CD8-positive, alpha-beta memory T cell (primary cell): ENCODE measurements around the gene MEIG1. TPM values are rescaled to one million over a fixed set of nuclear protein-coding genes. Genes with fewer than 3 reads are reported as not detected.
"Not testable (repeated sequence)": the region's sequence is repeated elsewhere in the genome, so short reads cannot be mapped to it uniquely, and the experiment has no call there.

Experiments used
- CTCF ChIA-PET: fragments of 350-600 bp; sonication (Branson Sonifier 250); formaldehyde crosslinking; loops from one replicate; lab custom pipeline; 2021; ENCODE audit warnings: antibody characterized with exemption; lab: Charles Lee
- POLR2A ChIA-PET: fragments of 350-600 bp; sonication (Branson Sonifier 250); formaldehyde crosslinking; loops from one replicate; lab custom pipeline; 2021; ENCODE audit warnings: antibody characterized with exemption; lab: Charles Lee
- DNase-seq, 5 donors: peaks; one replicate each; pipeline versions ENCODE4 v3.0.0 to v3.0.0-alpha.2; 2020 to 2022; ENCODE audit warnings: mixed read lengths in 1 of 5
- H3K27ac ChIP-seq: one replicate; pipeline ENCODE4 v1.7.0; 2013; ENCODE audit warnings: low read depth, mild to moderate bottlenecking, low read length, moderate library complexity
- H3K27me3 ChIP-seq: 2 replicates; pipeline ENCODE4 v1.7.0; 2013; ENCODE audit warnings: low read length, mild to moderate bottlenecking; ENCODE audit not compliant: insufficient read depth, poor library complexity, severe bottlenecking
- H3K36me3 ChIP-seq: 2 replicates; pipeline ENCODE4 v1.7.0; 2013; ENCODE audit warnings: mild to moderate bottlenecking, low read length, moderate library complexity; ENCODE audit not compliant: insufficient read depth
- H3K4me1 ChIP-seq: 2 replicates; pipeline ENCODE4 v1.7.0; 2013; ENCODE audit warnings: mild to moderate bottlenecking, low read length, moderate library complexity; ENCODE audit not compliant: insufficient read depth
- H3K4me3 ChIP-seq: 2 replicates; pipeline ENCODE4 v1.7.0; 2013; ENCODE audit warnings: mild to moderate bottlenecking, low read length
- H3K9me3 ChIP-seq: 2 replicates; pipeline ENCODE4 v1.7.0; 2013; ENCODE audit warnings: mild to moderate bottlenecking, low read length
- H3K27ac Mint-ChIP-seq, 8 donors: one replicate each; pipeline ENCODE4 v1.8.0; 2020 to 2021; ENCODE audit warnings: mixed read lengths in 8 of 8, mild to moderate bottlenecking in 6 of 8, inconsistent platforms in 3 of 8, moderate library complexity in 3 of 8
- H3K27me3 Mint-ChIP-seq, 2 donors: one replicate each; pipeline ENCODE4 v1.8.0; 2020 to 2021; ENCODE audit warnings: mixed read lengths in 2 of 2, mild to moderate bottlenecking in 1 of 2, moderate library complexity in 1 of 2
- H3K36me3 Mint-ChIP-seq, 3 donors: one replicate each; pipeline ENCODE4 v1.8.0; 2020 to 2021; ENCODE audit warnings: mixed read lengths in 3 of 3, inconsistent platforms in 1 of 3, mild to moderate bottlenecking in 1 of 3
- H3K4me1 Mint-ChIP-seq, 3 donors: one replicate each; pipeline ENCODE4 v1.8.0; 2020 to 2021; ENCODE audit warnings: mixed read lengths in 3 of 3, inconsistent platforms in 1 of 3, mild to moderate bottlenecking in 1 of 3
- H3K4me3 Mint-ChIP-seq, 7 donors: one replicate each; pipeline ENCODE4 v1.8.0; 2020 to 2021; ENCODE audit warnings: mixed read lengths in 7 of 7, mild to moderate bottlenecking in 6 of 7, moderate library complexity in 4 of 7, inconsistent platforms in 2 of 7
- H3K9me3 Mint-ChIP-seq, 5 donors: one replicate each; pipeline ENCODE4 v1.8.0; 2020 to 2022; ENCODE audit warnings: mixed read lengths in 5 of 5, mild to moderate bottlenecking in 3 of 5, moderate library complexity in 2 of 5, inconsistent platforms in 1 of 5
- polyA plus RNA-seq: library from polyadenylated mRNA; unstranded; fragments of 300-500 nt; fragmentation: Illumina TruSeq; gene quantifications from one replicate; pipeline ENCODE4 v1.2.3, GENCODE V29; 2021
- total RNA-seq, 2 experiments: library from RNA; stranded (reverse); gene quantifications; one replicate each; pipeline ENCODE4 v1.2.3, GENCODE V29; 2021

Gene MEIG1
- total and polyA plus RNA-seq, 3 experiments from 2014 or later: 0.67 to 1.2 (median 0.91) TPM

GRCh38 chr10:14967897-14968296, 8.7 kb downstream of the MEIG1 start:
- DNase-seq: no peak
- Histone ChIP-seq H3K4me3 (no peak overlapping the region), H3K4me1 (no peaks in the 10 kb centered on the region), H3K27ac (no peak overlapping the region), H3K9me3 (no peaks in the 10 kb centered on the region), H3K27me3 (no peaks in the 10 kb centered on the region), H3K36me3 (no peaks in the 10 kb centered on the region)
- H3K36me3 Mint-ChIP-seq: no peaks in the 10 kb centered on the region
- H3K4me3 Mint-ChIP-seq: no peak overlapping the region
- H3K27me3 Mint-ChIP-seq: peaks cover 0 to 3% of the 10 kb centered on the region in 2 donors
- peak overlapping the region in 1 of 8 donors; percentile 71 for H3K27ac Mint-ChIP-seq
- ChIA-PET CTCF (no interaction called here), POLR2A (no interaction called here)
- H3K4me1 Mint-ChIP-seq: peaks cover 0 to 8% (median 0%) of the 10 kb centered on the region in 3 donors
- no peaks in the 10 kb centered on the region for H3K9me3 Mint-ChIP-seq

- ChIA-PET POLR2A (interaction anchor here (0.7 kb wide), 1 partner anchor 1603 kb away, joined by 3 read pairs; no protein-coding TSS in a partner anchor), CTCF (interaction anchor here (0.6 to 1.3 kb wide), 9 partner anchors 9 to 780 kb away, joined by 3 to 6 read pairs (median 3); no protein-coding TSS in a partner anchor)
- Histone ChIP-seq H3K4me1 (no peaks in the 10 kb centered on the region), H3K27me3 (no peaks in the 10 kb centered on the region), H3K27ac (no peak overlapping the region), H3K9me3 (no peaks in the 10 kb centered on the region), H3K4me3 (no peak overlapping the region), H3K36me3 (no peaks in the 10 kb centered on the region)
- peak; percentile 15 to 55 (median 22) for DNase-seq
- no peak overlapping the region for H3K27ac Mint-ChIP-seq
- H3K36me3 Mint-ChIP-seq: no peaks in the 10 kb centered on the region
- peaks cover 3 to 11% (median 4%) of the 10 kb centered on the region in 3 donors for H3K4me1 Mint-ChIP-seq
- peaks cover 7 to 28% of the 10 kb centered on the region in 2 donors for H3K27me3 Mint-ChIP-seq
- no peaks in the 10 kb centered on the region for H3K9me3 Mint-ChIP-seq
- no peak overlapping the region for H3K4me3 Mint-ChIP-seq
Observed at GRCh38 chr10:14971867-14972448, 12.8 kb downstream of the MEIG1 start.

- H3K4me3 Mint-ChIP-seq, H3K36me3 ChIP-seq, H3K27ac ChIP-seq, H3K4me1 Mint-ChIP-seq, H3K9me3 ChIP-seq, H3K4me3 ChIP-seq, H3K27ac Mint-ChIP-seq, POLR2A ChIA-PET, DNase-seq, H3K27me3 ChIP-seq, H3K36me3 Mint-ChIP-seq, H3K9me3 Mint-ChIP-seq, H3K4me1 ChIP-seq: not testable (repeated sequence)
- CTCF ChIA-PET: interaction anchor here (1.3 kb wide), 1 partner anchor 43 kb away, joined by 3 read pairs; no protein-coding TSS in a partner anchor
- H3K27me3 Mint-ChIP-seq: peaks cover 7 to 31% of the 10 kb centered on the region in 2 donors
Observed at GRCh38 chr10:14974153-14974998, 15.2 kb downstream of the MEIG1 start.

GRCh38 chr10:14975672-14976273, 16.6 kb downstream of the MEIG1 start:
- Mint-ChIP-seq H3K4me3 (no peak overlapping the region), H3K27me3 (peaks cover 4 to 31% of the 10 kb centered on the region in 2 donors), H3K36me3 (no peaks in the 10 kb centered on the region), H3K9me3 (no peaks in the 10 kb centered on the region), H3K4me1 (peaks cover 3 to 4% (median 4%) of the 10 kb centered on the region in 3 donors), H3K27ac (no peak overlapping the region)
- CTCF ChIA-PET: no interaction called here
- Histone ChIP-seq H3K4me3 (no peak overlapping the region), H3K27ac (no peak overlapping the region), H3K9me3 (no peaks in the 10 kb centered on the region), H3K27me3 (no peaks in the 10 kb centered on the region), H3K4me1 (no peaks in the 10 kb centered on the region), H3K36me3 (no peaks in the 10 kb centered on the region)
- POLR2A ChIA-PET: no interaction called here
- no peak for DNase-seq

- H3K9me3 Mint-ChIP-seq: no peaks in the 10 kb centered on the region
Observed at GRCh38 chr10:14982744-14983143, 23.6 kb downstream of the MEIG1 start.

GRCh38 chr10:14989552-14989951, 30.4 kb downstream of the MEIG1 start:
- H3K4me1 ChIP-seq, CTCF ChIA-PET, DNase-seq, H3K27ac ChIP-seq, H3K36me3 ChIP-seq, H3K4me3 Mint-ChIP-seq, H3K27me3 ChIP-seq, H3K9me3 Mint-ChIP-seq, POLR2A ChIA-PET, H3K4me3 ChIP-seq, H3K9me3 ChIP-seq, H3K36me3 Mint-ChIP-seq: not testable (repeated sequence)
- peak overlapping the region in 1 of 8 donors; percentile 40 for H3K27ac Mint-ChIP-seq
- H3K27me3 Mint-ChIP-seq: peaks cover 11 to 21% of the 10 kb centered on the region in 2 donors
- H3K4me1 Mint-ChIP-seq: peaks cover 0 to 14% (median 5%) of the 10 kb centered on the region in 3 donors

More at GRCh38 chr10:14982744-14983143, 23.6 kb downstream of the MEIG1 start:
- Histone ChIP-seq H3K36me3 (no peaks in the 10 kb centered on the region), H3K27me3 (peaks cover 4% of the 10 kb centered on the region), H3K9me3 (no peaks in the 10 kb centered on the region), H3K4me3 (no peak overlapping the region), H3K4me1 (no peaks in the 10 kb centered on the region), H3K27ac (no peak overlapping the region)
- Mint-ChIP-seq H3K4me3 (no peak overlapping the region), H3K27ac (no peak overlapping the region), H3K27me3 (peaks cover 9 to 24% of the 10 kb centered on the region in 2 donors), H3K4me1 (no peaks in the 10 kb centered on the region), H3K36me3 (no peaks in the 10 kb centered on the region)
- CTCF ChIA-PET: no interaction called here
- no peak for DNase-seq
- POLR2A ChIA-PET: no interaction called here

GRCh38 chr10:14991035-14991749, 32.0 kb downstream of the MEIG1 start:
- Mint-ChIP-seq H3K4me1 (peaks cover 0 to 14% (median 5%) of the 10 kb centered on the region in 3 donors), H3K27me3 (peaks cover 6 to 21% of the 10 kb centered on the region in 2 donors), H3K27ac (peak overlapping the region in 1 of 8 donors; percentile 76)
- H3K4me3 ChIP-seq, H3K27me3 ChIP-seq, POLR2A ChIA-PET, H3K36me3 ChIP-seq, H3K36me3 Mint-ChIP-seq, H3K4me1 ChIP-seq, H3K4me3 Mint-ChIP-seq, H3K9me3 Mint-ChIP-seq, H3K27ac ChIP-seq, H3K9me3 ChIP-seq, CTCF ChIA-PET: not testable (repeated sequence)
- DNase-seq: peak in 3 of 5 donors; percentile 4 to 70 (median 5)
